RWPE1 (cell line): ENCODE data around the gene ARF3.

Experiments used
- CTCF ChIA-PET: fragments of 350-600 bp; sonication (Branson Sonifier 250); formaldehyde crosslinking; extraction: SDS; loops from one replicate; lab custom pipeline; 2021; lab: Yijun Ruan, JAX
- POLR2A ChIA-PET: fragments of 400-600 bp; formaldehyde crosslinking; extraction: SDS; loops from one replicate; lab custom pipeline; 2020; ENCODE audit warnings: antibody characterized with exemption; ENCODE audit not compliant: low non-redundant PET; lab: Yijun Ruan, JAX
- DNase-seq: peaks from one replicate; pipeline ENCODE4 v3.0.0; 2012; ENCODE audit warnings: low spot score
- H3K27ac ChIP-seq: fragments of 450-650 bp; 2 replicates; pipeline ENCODE4 v1.5.1; 2017
- TF ChIP-seq, protein P1 (sequence below): fragments of 450-650 bp; conservative IDR thresholded peaks from 2 replicates; pipeline ENCODE4 v1.5.1; 2017; ENCODE audit warnings: low read depth, mild to moderate bottlenecking

Gene ARF3

GRCh38 chr12:48936379-48936979 is 20.8 kb downstream of the ARF3 start:
- ChIA-PET POLR2A (no interaction called here), CTCF (interaction anchor here (0.5 to 1.3 kb wide), 19 partner anchors 9 to 1884 kb away, joined by 3 to 11 read pairs (median 4); partner anchors contain the start of genes ARF3 and FKBP11)
- no peak overlapping the region for H3K27ac ChIP-seq
- peak; percentile 72 for DNase-seq
- TF ChIP-seq, protein P1, sequence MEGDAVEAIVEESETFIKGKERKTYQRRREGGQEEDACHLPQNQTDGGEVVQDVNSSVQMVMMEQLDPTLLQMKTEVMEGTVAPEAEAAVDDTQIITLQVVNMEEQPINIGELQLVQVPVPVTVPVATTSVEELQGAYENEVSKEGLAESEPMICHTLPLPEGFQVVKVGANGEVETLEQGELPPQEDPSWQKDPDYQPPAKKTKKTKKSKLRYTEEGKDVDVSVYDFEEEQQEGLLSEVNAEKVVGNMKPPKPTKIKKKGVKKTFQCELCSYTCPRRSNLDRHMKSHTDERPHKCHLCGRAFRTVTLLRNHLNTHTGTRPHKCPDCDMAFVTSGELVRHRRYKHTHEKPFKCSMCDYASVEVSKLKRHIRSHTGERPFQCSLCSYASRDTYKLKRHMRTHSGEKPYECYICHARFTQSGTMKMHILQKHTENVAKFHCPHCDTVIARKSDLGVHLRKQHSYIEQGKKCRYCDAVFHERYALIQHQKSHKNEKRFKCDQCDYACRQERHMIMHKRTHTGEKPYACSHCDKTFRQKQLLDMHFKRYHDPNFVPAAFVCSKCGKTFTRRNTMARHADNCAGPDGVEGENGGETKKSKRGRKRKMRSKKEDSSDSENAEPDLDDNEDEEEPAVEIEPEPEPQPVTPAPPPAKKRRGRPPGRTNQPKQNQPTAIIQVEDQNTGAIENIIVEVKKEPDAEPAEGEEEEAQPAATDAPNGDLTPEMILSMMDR = peak; percentile 85

- H3K27ac ChIP-seq = no peak overlapping the region
- ChIA-PET CTCF (interaction anchor here (0.6 kb wide), 1 partner anchor 51 kb away, joined by 3 read pairs; no protein-coding TSS in a partner anchor), POLR2A (no interaction called here)
- DNase-seq = peak; percentile 15
- TF ChIP-seq, protein P1 = peak; percentile 36; the same call in 1 of the 2 replicates
These were observed 23.0 kb downstream of the ARF3 start for GRCh38 chr12:48934312-48934706.

DNA sequence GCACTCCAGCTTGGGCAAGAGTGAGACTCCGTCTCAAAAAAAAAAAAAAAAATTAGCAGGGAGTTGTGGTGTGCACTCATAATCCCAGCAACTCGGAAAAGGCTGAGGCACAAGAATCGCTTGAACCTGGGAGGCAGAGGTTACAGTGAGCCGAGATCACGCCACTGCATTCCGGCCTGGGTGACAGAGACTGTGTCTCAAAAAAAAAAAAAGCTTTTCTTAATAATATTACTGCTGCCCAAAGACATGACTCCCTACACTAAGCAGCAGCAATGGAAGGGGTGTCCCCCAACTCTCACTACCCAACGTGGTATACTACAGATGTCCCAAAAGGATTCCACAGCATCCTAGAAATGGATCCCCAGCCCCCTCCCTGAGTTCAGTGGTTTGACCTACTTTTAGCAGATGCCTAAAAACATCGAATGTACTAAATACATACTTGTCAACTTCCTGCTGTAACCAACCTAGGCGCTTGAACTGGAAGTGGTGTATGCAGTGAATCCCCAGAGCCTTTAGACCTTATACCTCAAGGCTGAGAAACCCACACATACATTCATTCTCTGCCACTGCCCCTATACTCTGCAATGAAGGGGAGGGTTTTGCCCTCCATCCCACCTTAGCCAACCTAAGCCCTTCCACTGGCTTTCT is 23.5 kb downstream of the ARF3 start:
- no peak overlapping the region for H3K27ac ChIP-seq
- CTCF ChIA-PET = interaction anchor here (0.6 to 1.0 kb wide), 2 partner anchors 8 to 52 kb away, joined by 3 to 6 read pairs; no protein-coding TSS in a partner anchor
- TF ChIP-seq, protein P1 = no peak
- DNase-seq = no peak
- POLR2A ChIA-PET = no interaction called here

DNA sequence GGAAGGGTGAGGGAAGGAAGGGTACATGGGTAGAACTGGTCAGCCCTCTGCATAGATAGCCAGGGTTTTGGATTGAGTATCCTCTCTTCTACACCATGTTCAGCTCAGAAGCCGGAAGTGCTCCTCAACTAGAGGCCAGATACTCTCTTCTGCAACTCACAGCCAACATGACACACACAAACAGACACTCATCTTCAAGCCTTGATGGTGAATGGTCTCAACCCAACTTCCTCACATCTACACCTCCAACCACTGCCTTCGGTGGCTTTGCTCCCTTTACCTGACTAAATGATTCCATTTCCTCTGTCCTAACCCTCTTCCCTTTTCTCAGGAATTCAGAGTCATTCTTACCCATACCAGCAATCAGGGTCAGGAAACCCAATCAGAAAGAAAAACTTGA is 24.4 kb downstream of the ARF3 start:
- DNase-seq = no peak
- H3K27ac ChIP-seq = no peak overlapping the region
- ChIA-PET POLR2A (no interaction called here), CTCF (interaction anchor here (1.0 kb wide), 1 partner anchor 9 kb away, joined by 6 read pairs; no protein-coding TSS in a partner anchor)
- TF ChIP-seq, protein P1 = no peak

DNA sequence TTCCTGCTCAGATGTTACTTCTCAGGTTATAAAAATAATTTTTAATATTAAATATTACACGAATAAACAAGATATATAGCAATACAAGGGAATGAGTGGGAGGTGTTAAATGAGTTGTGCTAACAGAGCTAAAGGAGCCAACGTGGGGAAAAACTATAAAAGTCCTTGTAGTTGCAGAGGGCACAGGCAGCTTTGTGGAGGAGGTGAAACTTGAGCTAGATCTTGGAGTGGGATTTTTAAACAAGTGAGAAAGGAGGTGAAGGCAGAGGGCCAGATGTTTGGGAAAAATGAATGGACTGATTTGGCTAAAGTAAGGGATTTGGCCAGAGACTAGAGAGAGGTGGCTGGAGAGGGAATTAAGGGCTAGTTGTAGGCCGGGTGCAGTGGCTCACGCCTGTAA is 26.8 kb downstream of the ARF3 start:
- TF ChIP-seq, protein P1 = no peak
- ChIA-PET CTCF (interaction anchor here (0.6 to 1.2 kb wide), 4 partner anchors 9 to 77 kb away, joined by 3 to 6 read pairs (median 3); no protein-coding TSS in a partner anchor), POLR2A (no interaction called here)
- no peak overlapping the region for H3K27ac ChIP-seq
- no peak for DNase-seq

GRCh38 chr12:48929551-48929950 is 27.7 kb downstream of the ARF3 start:
- H3K27ac ChIP-seq = no peak overlapping the region
- POLR2A ChIA-PET = no interaction called here
- CTCF ChIA-PET = interaction anchor here (0.6 to 1.3 kb wide), 2 partner anchors 8 to 25 kb away, joined by 3 to 5 read pairs; a partner anchor contains a TSS
- TF ChIP-seq, protein P1 = no peak
- DNase-seq = no peak
